HG03045 (cell line): Measurements from ENCODE around the gene ANKRD6.

ENCODE experiments used
- ATAC-seq: cut with Tn5 transposase; IDR thresholded peaks from one replicate; pipeline ENCODE4 v1.9.1; 2021; ENCODE audit warnings: mild to moderate bottlenecking, moderate library complexity; ENCODE audit not compliant: unreplicated experiment

Gene ANKRD6

DNA sequence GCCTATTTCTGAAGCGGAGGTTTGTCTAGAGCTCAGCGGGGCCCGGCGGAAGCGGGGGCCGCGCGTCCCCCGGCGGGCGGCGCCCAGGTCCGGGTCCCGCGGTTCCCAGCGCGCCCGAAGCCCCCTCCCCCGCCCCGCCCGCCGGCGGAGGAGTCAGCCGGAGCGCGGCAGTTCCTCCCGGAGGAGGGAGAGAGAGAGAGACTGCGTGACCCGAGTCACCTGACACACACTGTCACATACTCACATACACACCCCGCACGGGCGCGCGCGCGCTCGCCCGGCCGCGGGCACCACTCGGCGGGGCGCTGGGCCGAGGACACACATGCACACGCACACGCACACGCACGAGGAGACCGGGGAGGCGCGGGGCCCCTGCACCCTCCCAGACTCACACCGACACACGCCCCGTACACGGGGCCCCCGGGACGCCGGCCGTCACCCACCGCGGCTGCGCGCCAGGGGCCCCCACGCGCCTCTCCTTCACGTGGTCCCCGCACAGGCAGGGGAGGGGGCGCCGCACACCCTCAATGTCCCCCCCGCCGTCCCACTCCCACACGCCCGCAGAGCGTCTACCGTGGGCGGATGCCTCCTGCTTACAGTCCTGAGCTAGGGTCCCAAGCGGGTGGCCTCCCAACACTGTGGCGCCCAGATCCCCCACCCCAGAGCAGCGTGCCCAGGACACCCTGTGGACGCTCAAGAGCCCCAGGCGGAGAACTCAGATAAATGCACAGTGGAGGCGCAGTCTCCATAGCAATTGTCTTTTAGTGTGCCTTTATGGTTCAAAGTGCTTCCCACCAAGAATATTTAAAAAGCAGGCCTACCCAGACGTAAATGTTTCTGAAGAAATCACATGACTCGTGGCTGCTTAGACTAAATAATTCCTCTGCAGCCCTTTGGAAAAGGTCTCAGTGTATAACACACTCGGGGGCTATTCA lies 20.6 kb upstream of the ANKRD6 start, which contains the start of gene RRAGD:
TSS of gene RRAGD (minus strand) at position 203 of the 935 bp plus-strand sequence. CDS start 280 bp downstream, outside the sequence.
- peak; percentile 81 for ATAC-seq

GRCh38 chr6:89413006-89413400 lies 19.9 kb upstream of the ANKRD6 start:
- no peak for ATAC-seq

GRCh38 chr6:89414215-89414614 lies 18.7 kb upstream of the ANKRD6 start:
- no peak for ATAC-seq

DNA sequence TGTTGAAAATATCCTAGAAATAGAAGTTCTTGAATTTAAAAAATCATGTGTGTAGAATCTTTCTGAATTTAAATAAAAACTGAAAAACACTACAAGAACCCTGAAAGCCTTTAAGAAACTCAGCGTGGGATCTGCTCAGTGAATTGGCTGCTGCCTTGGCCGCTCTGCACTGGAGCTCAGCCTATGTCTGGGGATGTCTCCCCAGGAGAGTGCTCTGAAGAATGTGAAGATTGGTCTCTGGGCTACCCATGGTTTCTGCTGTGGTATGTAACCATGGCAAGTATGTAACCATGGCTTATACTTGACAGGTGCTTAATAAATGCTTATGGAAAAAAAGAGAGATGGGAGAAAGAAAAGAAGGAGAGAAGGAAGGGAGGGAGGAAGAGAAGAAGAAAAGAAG lies 17.8 kb upstream of the ANKRD6 start:
- ATAC-seq = no peak

GRCh38 chr6:89416796-89417195 lies 16.2 kb upstream of the ANKRD6 start:
- ATAC-seq = no peak

DNA sequence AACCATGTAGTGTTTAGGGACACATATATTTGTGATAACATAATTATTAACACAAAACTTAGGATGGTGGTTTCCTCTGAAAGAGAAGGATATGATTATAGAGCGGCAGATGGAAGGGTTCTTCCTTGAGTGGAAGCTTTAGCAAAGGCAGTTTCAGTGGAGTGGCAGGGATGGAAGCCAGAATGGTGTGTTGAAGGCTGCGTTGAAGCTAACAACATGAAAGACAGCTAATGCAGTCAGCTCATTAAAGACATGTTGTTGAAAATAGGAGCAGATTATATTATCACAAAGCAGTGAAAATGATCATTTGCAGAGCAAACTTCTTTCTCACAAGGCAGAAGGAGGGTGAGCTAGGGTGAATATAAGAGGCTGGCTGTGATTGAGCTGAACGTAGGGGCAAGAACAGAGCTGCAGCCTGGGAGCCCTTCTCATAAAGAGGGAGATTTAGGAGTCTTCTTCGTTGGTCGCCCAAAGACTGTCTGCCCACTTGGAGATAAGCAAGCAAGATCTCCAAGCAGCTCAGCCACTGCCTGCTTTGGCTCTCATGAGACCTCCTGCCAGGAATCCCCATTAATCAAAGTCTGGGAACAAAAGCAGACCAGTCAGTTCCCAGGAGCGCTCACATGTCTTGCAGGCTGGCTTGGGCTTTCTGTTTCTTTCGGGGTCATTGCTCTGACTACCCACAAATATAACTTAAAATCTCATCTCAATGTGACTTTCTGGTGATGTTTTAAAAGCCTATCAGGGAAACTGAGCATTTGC lies 2.6 kb upstream of the ANKRD6 start:
- ATAC-seq = no peak

DNA sequence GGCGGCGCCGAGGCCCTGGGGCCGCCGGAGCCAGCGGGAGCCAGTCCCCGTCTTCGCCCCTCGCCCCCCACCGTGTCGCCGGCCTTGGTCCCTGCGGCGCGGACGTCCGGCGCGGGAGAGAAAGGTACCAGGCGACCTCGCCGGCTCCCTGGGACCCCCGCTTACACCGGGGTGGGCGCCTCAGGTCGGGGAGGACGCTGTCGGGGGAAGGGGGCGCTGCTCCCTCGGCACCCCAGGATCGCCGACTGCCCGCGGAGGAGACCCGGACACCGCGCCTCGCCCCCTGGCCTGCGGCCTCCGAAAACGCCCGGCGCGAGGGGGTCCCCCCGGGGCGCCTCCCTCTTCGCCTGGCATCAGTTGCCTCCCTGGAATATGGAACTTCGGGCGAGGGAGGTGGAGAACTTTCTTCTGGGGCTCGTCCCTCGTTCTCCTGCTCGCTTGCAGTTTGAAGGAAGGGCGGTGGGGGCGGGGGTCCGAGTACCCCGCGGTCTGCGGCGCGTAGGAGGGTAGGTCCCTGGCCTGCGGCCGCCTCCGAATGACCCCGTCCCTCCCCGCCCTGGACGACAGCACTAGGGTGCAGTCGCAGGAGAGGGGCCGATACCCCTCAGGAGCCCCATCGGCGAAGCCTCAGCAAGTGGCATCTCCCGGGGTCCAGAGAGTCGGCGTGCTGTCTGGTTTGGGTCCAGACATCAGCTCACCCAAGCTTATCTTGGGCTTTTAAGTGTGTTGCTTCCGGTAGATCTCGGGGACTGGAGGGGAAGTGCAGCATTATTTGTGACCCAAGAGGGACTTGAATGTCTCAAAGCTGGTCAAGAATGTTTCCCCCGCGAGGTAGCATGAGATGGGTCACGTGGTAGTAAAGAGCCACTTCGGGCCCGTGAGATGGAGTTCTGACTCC lies 549 bp downstream of the ANKRD6 start:
- peak; percentile 29 for ATAC-seq

DNA sequence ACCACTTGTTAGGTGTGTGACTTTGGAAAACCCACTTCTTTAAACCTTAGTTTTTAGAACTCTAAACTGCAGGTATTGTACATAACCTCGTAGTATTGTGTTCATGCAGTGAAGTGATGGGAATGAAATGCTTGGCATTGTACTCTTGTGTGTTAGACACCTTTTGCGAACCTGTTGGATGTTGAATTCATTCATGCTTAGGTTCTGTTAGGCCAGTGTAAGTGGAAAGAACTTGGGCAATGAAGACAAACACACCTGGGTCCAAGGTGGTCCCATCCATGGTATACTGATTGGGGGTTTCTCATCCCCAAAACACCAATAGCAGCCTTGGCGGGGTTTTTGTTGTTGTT lies 1.2 kb downstream of the ANKRD6 start:
- no peak for ATAC-seq

DNA sequence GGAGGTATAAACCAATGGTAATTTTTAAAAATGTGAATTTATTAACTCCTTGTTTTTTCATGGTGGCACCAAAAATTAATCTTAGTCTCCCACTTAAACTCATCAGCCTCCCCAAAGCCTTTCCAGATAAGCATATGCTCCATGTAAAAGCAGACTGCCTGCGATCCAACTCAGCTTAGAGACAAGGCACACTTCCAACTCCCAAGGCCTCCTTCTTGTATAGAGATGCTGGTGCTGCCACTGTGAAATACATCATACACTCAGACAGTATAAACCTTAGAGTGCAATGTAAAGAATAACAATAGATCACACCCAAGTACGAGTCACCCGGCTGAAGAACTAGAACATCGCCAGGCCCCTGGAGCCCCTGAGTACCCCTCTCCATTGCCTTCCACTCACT lies 2.0 kb downstream of the ANKRD6 start:
- ATAC-seq = no peak

- no peak for ATAC-seq
Observed at GRCh38 chr6:89436226-89436625, 3.3 kb downstream of the ANKRD6 start.

DNA sequence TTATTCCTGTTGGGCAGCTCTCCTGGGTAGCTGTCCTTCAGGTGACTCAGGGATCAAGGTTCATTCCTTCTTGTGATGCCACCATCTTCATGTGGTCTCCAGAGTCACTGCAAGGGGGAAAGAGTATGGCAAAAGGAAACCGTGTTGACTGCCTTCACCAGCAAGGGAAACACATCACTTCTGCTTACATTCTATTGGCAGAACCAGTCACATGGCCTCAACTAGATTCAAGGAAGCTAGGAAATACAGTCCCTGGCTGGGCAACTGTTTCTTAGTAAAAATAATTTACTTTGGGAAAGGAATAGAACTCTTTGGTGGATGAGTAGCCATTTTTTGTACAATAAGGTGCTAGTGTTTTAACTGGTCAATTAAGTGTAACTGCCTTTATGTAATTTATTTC lies 5.3 kb downstream of the ANKRD6 start:
- no peak for ATAC-seq

- ATAC-seq = no peak
Observed at GRCh38 chr6:89439014-89439413, 6.1 kb downstream of the ANKRD6 start.

- no peak for ATAC-seq
Observed at GRCh38 chr6:89440200-89440599, 7.2 kb downstream of the ANKRD6 start.

DNA sequence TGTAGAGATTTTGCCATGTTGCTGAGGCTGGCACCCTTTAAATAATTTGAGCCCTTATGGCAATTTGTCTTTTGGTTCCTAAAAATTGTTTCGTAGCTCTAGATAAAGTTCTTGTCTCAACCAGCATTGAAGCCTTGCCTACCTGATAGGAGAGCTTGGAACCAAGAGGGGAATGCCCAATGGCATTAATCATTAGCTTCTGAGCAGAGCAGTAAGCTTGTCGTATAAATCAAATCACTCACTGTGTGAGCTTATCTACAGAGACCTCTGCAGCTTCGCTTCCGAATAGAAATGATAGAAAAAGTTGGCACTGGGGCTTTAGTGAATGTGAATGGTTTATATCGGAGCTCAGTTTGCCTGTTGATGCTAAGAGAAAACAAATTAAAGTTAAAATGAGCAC lies 10.7 kb downstream of the ANKRD6 start:
- ATAC-seq = no peak

DNA sequence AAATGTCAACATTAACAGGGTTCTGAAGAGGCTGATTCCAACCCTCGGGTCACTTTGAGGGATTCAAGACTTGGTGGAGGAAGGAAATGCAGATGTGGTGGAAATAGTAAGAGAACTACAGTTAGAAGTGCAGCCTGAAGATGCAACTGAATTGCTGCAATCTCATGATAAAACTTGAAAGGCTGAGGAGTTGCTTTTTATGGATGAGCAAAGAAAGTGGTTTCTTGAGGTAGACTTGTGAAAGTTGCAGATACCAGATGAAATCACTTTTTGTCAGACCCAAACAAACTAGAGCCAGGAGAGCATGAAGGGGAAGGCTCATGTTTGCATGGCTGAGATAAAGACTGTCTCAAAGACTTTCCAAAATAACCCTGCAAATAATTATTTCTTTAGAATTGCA lies 16.2 kb downstream of the ANKRD6 start:
- ATAC-seq = no peak

GRCh38 chr6:89452281-89452680 lies 19.3 kb downstream of the ANKRD6 start:
- no peak for ATAC-seq

GRCh38 chr6:89454300-89454699 lies 21.3 kb downstream of the ANKRD6 start:
- ATAC-seq = no peak

DNA sequence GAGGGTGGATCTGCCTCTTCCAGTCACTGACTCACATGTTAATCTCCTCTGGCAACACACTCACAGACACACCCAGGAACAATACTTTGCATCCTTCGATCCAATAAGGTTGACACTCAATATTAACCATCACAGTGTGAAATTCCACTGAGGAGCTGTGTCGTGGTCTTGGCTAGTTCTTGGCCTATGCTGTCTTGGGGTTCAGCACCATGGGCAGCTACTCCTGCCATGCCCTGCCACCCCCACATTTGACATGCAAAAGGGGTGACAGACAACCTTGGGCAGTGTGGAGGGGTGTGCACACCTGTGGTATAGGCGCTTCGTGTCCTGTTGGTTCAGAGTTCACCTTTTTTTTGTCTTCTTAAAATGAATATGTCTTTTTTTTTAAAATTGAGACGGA lies 25.8 kb downstream of the ANKRD6 start:
- ATAC-seq = no peak

- ATAC-seq = no peak
Observed at GRCh38 chr6:89459501-89459900, 26.5 kb downstream of the ANKRD6 start.

DNA sequence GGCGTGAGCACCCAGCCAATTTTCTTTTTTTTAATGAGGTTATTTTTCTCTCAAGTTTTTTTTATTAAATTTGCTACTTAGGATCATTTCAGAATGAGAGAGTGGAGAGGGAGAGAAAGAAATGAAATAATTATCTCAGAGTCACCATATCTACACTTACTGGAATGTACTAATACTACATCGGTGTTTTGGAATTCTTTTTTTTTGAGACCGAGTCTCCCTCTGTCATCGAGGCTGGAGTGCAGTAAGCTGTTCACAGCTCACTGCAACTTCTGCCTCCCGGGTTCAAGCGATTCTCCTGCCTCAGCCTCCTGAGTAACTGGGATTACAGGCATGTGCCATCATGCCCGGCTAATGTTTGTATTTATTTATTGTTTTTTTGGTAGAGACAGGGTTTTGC lies 27.8 kb downstream of the ANKRD6 start:
- no peak for ATAC-seq

DNA sequence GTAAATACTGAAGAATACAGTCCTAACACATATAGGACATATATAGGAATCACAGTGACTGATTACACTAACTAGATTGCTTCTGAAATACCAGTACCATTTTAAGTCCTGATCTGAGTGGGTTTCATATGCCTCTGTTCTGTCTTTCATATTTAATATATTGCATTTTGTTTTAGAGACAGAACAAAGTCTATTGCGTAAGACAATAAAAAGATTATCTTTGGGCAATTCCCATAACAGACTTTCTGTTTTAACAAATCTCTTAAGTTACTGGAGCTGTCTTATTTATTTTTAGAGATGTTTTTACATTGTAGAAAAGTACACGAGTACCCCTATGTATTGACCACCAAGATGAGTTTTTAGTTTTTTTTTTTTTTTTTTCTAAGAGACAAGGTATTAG lies 29.6 kb downstream of the ANKRD6 start:
- ATAC-seq = no peak
